Skeletal muscle satellite cell (primary cell): ENCODE results near the gene PLEKHM1.
A peak's percentile ranks its signal among the peaks of the same experiment; 100 is the strongest.

Source experiments
- H3K27me3 ChIP-seq: 2 replicates; pipeline ENCODE4 v1.7.0; 2013; ENCODE audit warnings: low read length; ENCODE audit not compliant: control insufficient read depth, insufficient read depth
- H3K36me3 ChIP-seq: 2 replicates; pipeline ENCODE4 v1.7.0; 2013; ENCODE audit warnings: mild to moderate bottlenecking, control low read depth, low read length; ENCODE audit not compliant: insufficient read depth
- H3K4me1 ChIP-seq: 2 replicates; pipeline ENCODE4 v1.7.0; 2013; ENCODE audit warnings: low read length; ENCODE audit not compliant: control insufficient read depth, insufficient read depth
- H3K4me2 ChIP-seq: 2 replicates; pipeline ENCODE4 v1.7.0; 2013; ENCODE audit warnings: mild to moderate bottlenecking, low read length
- H3K4me3 ChIP-seq: 2 replicates; pipeline ENCODE4 v1.7.0; 2013; ENCODE audit warnings: low read length
- H3K9ac ChIP-seq: 2 replicates; pipeline ENCODE4 v1.7.0; 2013; ENCODE audit warnings: mild to moderate bottlenecking, low read depth, low read length, moderate library complexity
- H3K9me3 ChIP-seq: replicated peaks from 2 replicates; pipeline ENCODE4 v1.7.0; 2013; ENCODE audit warnings: mild to moderate bottlenecking, control low read depth, low read length

PLEKHM1 gene

DNA sequence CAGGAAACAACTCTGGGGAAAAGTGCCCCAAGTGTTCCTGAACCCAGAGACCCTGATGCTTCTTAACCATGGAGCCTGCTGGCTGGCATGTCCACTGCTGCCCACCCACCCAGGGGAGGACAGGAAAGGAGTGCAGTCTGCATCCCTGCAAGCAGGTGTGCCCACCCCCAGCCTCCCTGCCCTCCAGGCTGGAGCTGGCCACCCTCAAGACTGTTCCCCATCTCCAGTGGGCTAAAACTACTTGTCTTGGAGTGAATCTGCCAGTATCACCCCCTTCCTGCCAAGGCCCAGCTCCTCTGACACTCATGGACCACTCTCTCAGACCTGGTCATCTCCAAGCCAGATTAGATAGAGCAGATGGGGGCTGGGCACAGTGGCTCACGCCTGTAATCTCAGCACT, 87.6 kb downstream of the PLEKHM1 start:
- no peak overlapping the region for H3K4me2 ChIP-seq
- H3K9me3 ChIP-seq: no peaks in the 10 kb centered on the region
- no peaks in the 10 kb centered on the region for H3K36me3 ChIP-seq
- peaks cover 4% of the 10 kb centered on the region for H3K4me1 ChIP-seq
- peaks cover 4% of the 10 kb centered on the region for H3K27me3 ChIP-seq
- H3K9ac ChIP-seq: no peak overlapping the region
- H3K4me3 ChIP-seq: no peak overlapping the region

DNA sequence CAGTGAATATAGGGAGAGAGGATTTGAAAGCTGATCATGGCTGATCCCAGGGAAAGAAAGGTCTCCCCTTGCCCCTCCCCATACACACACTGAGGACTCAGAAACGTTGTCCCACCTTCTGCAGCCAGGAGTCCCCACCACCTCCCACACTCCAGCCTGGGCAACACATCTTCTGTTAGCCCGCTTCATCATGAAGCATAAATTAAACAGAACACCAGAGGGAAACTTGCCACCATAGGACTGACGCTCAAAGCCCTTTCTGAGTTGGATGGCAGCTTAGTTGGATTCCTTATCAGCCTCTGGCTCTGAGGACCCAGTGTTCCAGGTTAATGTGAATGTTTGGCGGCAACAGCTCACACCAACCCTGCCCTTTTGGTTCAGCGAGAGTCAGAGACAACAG, 91.7 kb downstream of the PLEKHM1 start:
- H3K4me1 ChIP-seq: peaks cover 10% of the 10 kb centered on the region
- H3K9ac ChIP-seq: no peak overlapping the region
- H3K4me2 ChIP-seq: no peak overlapping the region
- no peaks in the 10 kb centered on the region for H3K27me3 ChIP-seq
- no peak overlapping the region for H3K4me3 ChIP-seq
- H3K36me3 ChIP-seq: no peaks in the 10 kb centered on the region
- no peaks in the 10 kb centered on the region for H3K9me3 ChIP-seq

GRCh38 chr17:45397796-45398195, 92.7 kb downstream of the PLEKHM1 start:
- Histone ChIP-seq H3K4me1 (peaks cover 10% of the 10 kb centered on the region), H3K4me3 (no peak overlapping the region), H3K36me3 (no peaks in the 10 kb centered on the region), H3K9me3 (no peaks in the 10 kb centered on the region), H3K4me2 (no peak overlapping the region), H3K27me3 (no peaks in the 10 kb centered on the region), H3K9ac (no peak overlapping the region)

DNA sequence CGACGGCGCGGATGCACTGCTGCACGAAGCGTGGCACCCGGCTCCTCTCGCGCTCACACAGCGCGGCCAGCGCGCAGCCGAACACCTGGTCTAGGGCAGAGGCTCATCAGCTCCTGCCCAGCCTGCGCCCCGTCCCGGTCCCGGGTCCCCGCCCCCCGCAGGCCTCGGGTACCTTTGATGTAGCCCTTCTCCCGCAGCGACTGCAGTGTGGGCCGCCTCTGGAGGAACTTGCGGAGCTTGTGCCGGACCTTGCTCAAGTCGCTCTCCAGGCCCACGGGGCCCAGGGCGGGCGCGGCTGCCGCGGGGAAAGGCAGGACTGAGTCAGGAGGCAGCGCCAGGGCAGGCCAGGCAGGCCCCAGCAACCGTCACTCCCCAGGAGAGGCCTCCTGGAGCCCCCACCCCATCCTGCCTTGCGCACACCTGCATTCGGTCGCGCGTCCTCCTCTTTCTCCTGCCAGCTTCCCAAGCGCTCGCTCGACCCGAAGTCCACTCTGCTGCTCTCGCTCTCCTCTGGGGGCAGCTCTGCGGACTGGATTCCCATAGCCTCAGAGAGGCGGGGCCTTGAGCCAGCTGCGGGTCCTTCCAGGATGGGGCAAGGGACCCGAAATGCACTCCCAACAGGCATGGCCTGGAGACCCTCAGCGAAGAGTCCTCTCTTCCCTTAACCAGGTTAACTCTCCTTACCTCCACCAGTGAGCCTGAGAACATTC, 93.9 kb downstream of the PLEKHM1 start:
- H3K9ac ChIP-seq: no peak overlapping the region
- no peaks in the 10 kb centered on the region for H3K36me3 ChIP-seq

DNA sequence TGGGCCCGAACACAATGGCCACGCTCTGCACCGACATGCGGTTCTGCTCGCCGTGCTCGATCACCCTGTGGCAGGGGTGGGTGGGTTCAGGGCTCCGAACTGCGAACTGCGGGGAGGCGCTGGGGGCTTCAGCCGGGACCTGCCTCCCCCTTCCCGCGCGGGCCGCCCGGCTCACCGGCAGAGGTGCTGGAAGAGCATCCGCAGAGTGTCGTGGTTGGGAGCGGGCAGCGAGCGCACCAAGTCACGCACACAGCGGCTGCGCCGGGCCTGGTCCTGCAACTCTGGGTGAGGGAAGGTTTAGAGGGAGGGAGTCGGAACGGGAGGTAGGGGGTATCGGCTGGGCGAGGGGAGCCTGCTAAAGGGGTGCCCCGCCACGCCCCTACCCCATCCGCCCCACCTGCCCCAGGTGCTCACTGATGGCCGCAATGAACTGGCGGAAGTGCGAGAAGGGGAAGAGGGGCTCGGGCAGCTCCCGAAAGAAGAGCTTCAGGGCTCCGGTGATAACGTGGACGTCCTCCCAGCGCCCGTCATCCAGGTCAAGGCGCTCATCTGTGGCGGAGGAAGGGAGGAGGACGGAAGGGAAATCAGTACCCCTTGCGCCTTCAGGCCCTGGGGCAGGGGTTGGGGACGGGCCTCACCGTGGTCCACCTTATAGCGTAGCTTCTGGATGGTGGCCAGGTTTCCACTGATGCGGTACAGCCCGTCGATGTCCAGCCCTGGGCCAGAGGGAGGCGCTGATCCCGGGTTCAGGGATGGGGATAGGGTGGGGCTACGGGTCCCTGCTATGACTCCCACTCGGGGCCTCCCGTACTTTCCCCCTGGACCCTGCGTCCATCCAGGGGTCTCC, 94.7 kb downstream of the PLEKHM1 start:
- Histone ChIP-seq H3K27me3 (no peaks in the 10 kb centered on the region), H3K4me3 (peak overlapping the region; percentile 36), H3K9ac (no peak overlapping the region), H3K36me3 (no peaks in the 10 kb centered on the region), H3K4me1 (peaks cover 10% of the 10 kb centered on the region), H3K9me3 (no peaks in the 10 kb centered on the region), H3K4me2 (peak overlapping the region; percentile 77)

More for the DNA sequence above, 93.9 kb downstream of the PLEKHM1 start:
- Histone ChIP-seq H3K4me1 (peaks cover 10% of the 10 kb centered on the region), H3K9me3 (no peaks in the 10 kb centered on the region), H3K4me2 (no peak overlapping the region), H3K27me3 (no peaks in the 10 kb centered on the region), H3K4me3 (no peak overlapping the region)

DNA sequence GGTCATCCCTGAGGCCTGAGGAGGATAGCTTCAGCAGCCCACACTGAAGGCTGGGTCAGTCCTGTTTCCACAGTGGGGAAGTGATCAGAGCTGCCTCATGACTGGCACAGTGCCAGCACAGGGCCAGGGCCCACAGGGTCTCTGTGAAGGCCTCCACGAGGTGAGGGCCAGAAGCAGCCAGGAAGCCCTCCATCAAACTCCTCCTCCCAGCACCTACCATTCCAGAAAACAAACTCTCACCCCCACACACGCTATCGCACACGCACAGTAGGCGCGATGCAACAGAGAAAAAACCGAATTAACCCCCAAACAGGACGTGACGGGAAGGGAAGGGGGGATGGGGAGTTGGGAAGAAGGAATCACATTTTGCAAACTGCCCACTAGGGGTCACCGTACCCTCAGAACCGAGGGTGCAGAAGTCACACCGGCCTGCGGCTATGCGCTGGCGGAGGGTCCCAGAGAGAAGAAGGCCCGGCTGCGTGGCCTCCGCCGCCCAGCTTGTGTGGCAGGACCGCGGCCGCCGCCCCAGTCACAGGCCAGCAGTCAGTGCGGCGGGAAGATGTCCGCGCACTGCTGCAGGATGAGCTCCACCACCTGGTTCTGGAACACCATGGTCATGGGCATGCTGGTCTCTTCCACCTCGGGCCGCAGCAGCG, 95.5 kb downstream of the PLEKHM1 start:
- peak overlapping the region; percentile 36 for H3K4me3 ChIP-seq

GRCh38 chr17:45394564-45394912, 96.0 kb downstream of the PLEKHM1 start:
- H3K9ac ChIP-seq: no peak overlapping the region
- no peaks in the 10 kb centered on the region for H3K27me3 ChIP-seq
- H3K4me2 ChIP-seq: no peak overlapping the region
- no peak overlapping the region for H3K4me3 ChIP-seq
- H3K36me3 ChIP-seq: no peaks in the 10 kb centered on the region
- peaks cover 10% of the 10 kb centered on the region for H3K4me1 ChIP-seq
- no peaks in the 10 kb centered on the region for H3K9me3 ChIP-seq

More for the DNA sequence above, 95.5 kb downstream of the PLEKHM1 start:
- Histone ChIP-seq H3K36me3 (no peaks in the 10 kb centered on the region), H3K9me3 (no peaks in the 10 kb centered on the region), H3K4me2 (peak overlapping the region; percentile 77), H3K27me3 (no peaks in the 10 kb centered on the region), H3K4me1 (peaks cover 10% of the 10 kb centered on the region), H3K9ac (peak overlapping the region; percentile 29)

GRCh38 chr17:45394091-45394490, 96.4 kb downstream of the PLEKHM1 start:
- Histone ChIP-seq H3K27me3 (no peaks in the 10 kb centered on the region), H3K9ac (no peak overlapping the region)

GRCh38 chr17:45393411-45393810, 97.1 kb downstream of the PLEKHM1 start:
- Histone ChIP-seq H3K27me3 (no peaks in the 10 kb centered on the region), H3K4me3 (no peak overlapping the region), H3K9me3 (no peaks in the 10 kb centered on the region), H3K36me3 (no peaks in the 10 kb centered on the region), H3K4me1 (peaks cover 14% of the 10 kb centered on the region), H3K9ac (no peak overlapping the region), H3K4me2 (no peak overlapping the region)

More at GRCh38 chr17:45394091-45394490, 96.4 kb downstream of the PLEKHM1 start:
- no peaks in the 10 kb centered on the region for H3K9me3 ChIP-seq
- H3K36me3 ChIP-seq: no peaks in the 10 kb centered on the region
- peaks cover 10% of the 10 kb centered on the region for H3K4me1 ChIP-seq
- no peak overlapping the region for H3K4me3 ChIP-seq
- no peak overlapping the region for H3K4me2 ChIP-seq

DNA sequence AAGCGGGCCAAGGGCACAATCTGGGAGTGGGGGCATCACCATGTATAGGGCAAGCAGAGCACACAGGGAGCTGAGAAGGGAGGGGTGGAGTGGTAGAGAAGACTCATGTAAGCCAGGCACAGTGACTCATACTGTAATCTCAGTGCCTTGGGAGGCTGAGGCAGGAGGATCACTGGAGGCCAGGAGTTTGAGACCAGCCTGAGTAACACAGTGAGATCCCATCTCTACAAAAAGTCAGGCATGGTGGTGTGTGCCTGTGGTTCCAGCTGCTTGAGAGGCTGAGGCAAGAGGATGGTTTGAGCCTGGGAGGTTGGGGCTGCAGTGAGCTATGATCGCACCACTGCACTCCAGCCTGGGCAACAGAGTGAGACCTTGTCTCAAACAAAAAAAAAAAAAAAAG, 98.6 kb downstream of the PLEKHM1 start:
- no peak overlapping the region for H3K4me3 ChIP-seq
- H3K4me2 ChIP-seq: no peak overlapping the region
- H3K36me3 ChIP-seq: no peaks in the 10 kb centered on the region
- H3K27me3 ChIP-seq: peaks cover 6% of the 10 kb centered on the region
- no peaks in the 10 kb centered on the region for H3K9me3 ChIP-seq
- no peak overlapping the region for H3K9ac ChIP-seq
- H3K4me1 ChIP-seq: peaks cover 17% of the 10 kb centered on the region

- H3K4me3 ChIP-seq: no peak overlapping the region
- no peak overlapping the region for H3K4me2 ChIP-seq
- H3K27me3 ChIP-seq: peaks cover 6% of the 10 kb centered on the region
- no peaks in the 10 kb centered on the region for H3K36me3 ChIP-seq
- no peaks in the 10 kb centered on the region for H3K9me3 ChIP-seq
- peaks cover 17% of the 10 kb centered on the region for H3K4me1 ChIP-seq
- no peak overlapping the region for H3K9ac ChIP-seq
Observed at GRCh38 chr17:45391291-45391690, 99.2 kb downstream of the PLEKHM1 start.
